ENCODE measurements around the gene STEAP4. TPM values are rescaled to one million over a fixed set of nuclear protein-coding genes. Genes with fewer than 3 reads are reported as not detected.

STEAP4 gene
- total RNA-seq, 2 experiments from 2014 or later, result not detected

GRCh38 chr7:88230646-88231045 lies 76.0 kb downstream of the STEAP4 start:
- Mint-ChIP-seq H3K9me3 (no peaks in the 10 kb centered on the region), H3K36me3 (ENCODE audit: low read depth) (no peaks in the 10 kb centered on the region), H3K4me3 (no peak overlapping the region), H3K27me3 (peaks cover 25% of the 10 kb centered on the region), H3K27ac (no peak overlapping the region), H3K4me1 (ENCODE audit: low read depth) (no peaks in the 10 kb centered on the region)
- CTCF ChIA-PET, result no interaction called here
- H3K4me3 ChIP-seq (ENCODE audit: low read length), result no peak overlapping the region
- POLR2A ChIA-PET, result no interaction called here
- H3K27ac ChIP-seq (ENCODE audit: low read depth in 1 of 2, low read length in 2 of 2), result no peak overlapping the region
- peaks cover 3 to 8% of the 10 kb centered on the region in 2 experiments for H3K9me3 ChIP-seq (ENCODE audit: control insufficient read depth in 1 of 2, insufficient read depth in 1 of 2, low read length in 2 of 2)
- no peaks in the 10 kb centered on the region for H3K36me3 ChIP-seq (ENCODE audit: insufficient read depth, low read length)
- TF ChIP-seq CTCF (IDR thresholded peaks at IDR 0.05), result no peak
- ATAC-seq (ENCODE audit: poor library complexity), result no peak
- H3K27me3 ChIP-seq (ENCODE audit: control insufficient read depth in 1 of 2, insufficient read depth in 2 of 2, low read length in 2 of 2), result peaks cover 0 to 8% of the 10 kb centered on the region in 2 experiments
- DNase-seq, result no peak
- intact Hi-C loops (cut with DNase I, micrococcal nuclease), result no loop called here
- H3K4me1 ChIP-seq (ENCODE audit: insufficient read depth, low read length), result no peaks in the 10 kb centered on the region

GRCh38 chr7:88229302-88229995 lies 77.2 kb downstream of the STEAP4 start:
- Histone ChIP-seq H3K27ac (ENCODE audit: low read depth in 1 of 2, low read length in 2 of 2) (no peak overlapping the region), H3K9me3 (ENCODE audit: control insufficient read depth in 1 of 2, insufficient read depth in 1 of 2, low read length in 2 of 2) (peaks cover 3 to 8% of the 10 kb centered on the region in 2 experiments), H3K4me3 (ENCODE audit: low read length) (no peak overlapping the region), H3K27me3 (ENCODE audit: control insufficient read depth in 1 of 2, insufficient read depth in 2 of 2, low read length in 2 of 2) (peaks cover 0 to 8% of the 10 kb centered on the region in 2 experiments), H3K4me1 (ENCODE audit: insufficient read depth, low read length) (no peaks in the 10 kb centered on the region), H3K36me3 (ENCODE audit: insufficient read depth, low read length) (no peaks in the 10 kb centered on the region)
- TF ChIP-seq CTCF (IDR thresholded peaks at IDR 0.05), result no peak
- POLR2A ChIA-PET, result interaction anchor here (1.4 kb wide), 1 partner anchor 9 kb away, joined by 3 read pairs; no protein-coding TSS in a partner anchor
- peaks cover 29% of the 10 kb centered on the region for H3K27me3 Mint-ChIP-seq
- H3K4me1 Mint-ChIP-seq (ENCODE audit: low read depth), result no peaks in the 10 kb centered on the region
- CTCF ChIA-PET, result interaction anchor here (1.2 to 1.8 kb wide), 2 partner anchors 9 to 15 kb away, joined by 4 to 6 read pairs; partner anchors contain the start of gene SRI
- intact Hi-C loops (cut with DNase I, micrococcal nuclease), result no loop called here
- H3K9me3 Mint-ChIP-seq, result no peaks in the 10 kb centered on the region
- ATAC-seq (ENCODE audit: poor library complexity) (no peak), DNase-seq (no peak)
- no peaks in the 10 kb centered on the region for H3K36me3 Mint-ChIP-seq (ENCODE audit: low read depth)
- H3K4me3 Mint-ChIP-seq, result no peak overlapping the region
- no peak overlapping the region for H3K27ac Mint-ChIP-seq

- Mint-ChIP-seq H3K27ac (no peak overlapping the region), H3K36me3 (ENCODE audit: low read depth) (no peaks in the 10 kb centered on the region), H3K9me3 (no peaks in the 10 kb centered on the region), H3K4me3 (no peak overlapping the region), H3K4me1 (ENCODE audit: low read depth) (no peaks in the 10 kb centered on the region), H3K27me3 (peaks cover 29% of the 10 kb centered on the region)
- Histone ChIP-seq H3K4me3 (ENCODE audit: low read length) (no peak overlapping the region), H3K9me3 (ENCODE audit: control insufficient read depth in 1 of 2, insufficient read depth in 1 of 2, low read length in 2 of 2) (peaks cover 3 to 8% of the 10 kb centered on the region in 2 experiments), H3K36me3 (ENCODE audit: insufficient read depth, low read length) (no peaks in the 10 kb centered on the region), H3K27ac (ENCODE audit: low read depth in 1 of 2, low read length in 2 of 2) (no peak overlapping the region), H3K4me1 (ENCODE audit: insufficient read depth, low read length) (no peaks in the 10 kb centered on the region), H3K27me3 (ENCODE audit: control insufficient read depth in 1 of 2, insufficient read depth in 2 of 2, low read length in 2 of 2) (peaks cover 0 to 8% of the 10 kb centered on the region in 2 experiments)
- ChIA-PET POLR2A (no interaction called here), CTCF (no interaction called here)
- intact Hi-C loops (cut with DNase I, micrococcal nuclease), result no loop called here
- ATAC-seq (ENCODE audit: poor library complexity), result no peak
- DNase-seq, result no peak
- no peak for TF ChIP-seq CTCF (IDR thresholded peaks at IDR 0.05)
These were observed 79.7 kb downstream of the STEAP4 start for GRCh38 chr7:88226886-88227516.
